Right lobe of liver (tissue), 4 donors: ENCODE data around the gene CUX1.

ENCODE experiments used
- CTCF ChIP-seq, 4 donors: fragments of 200-600 bp in 3 of 4; fragments of 450-650 bp in 1 of 4; IDR thresholded peaks; one replicate each; pipeline versions ENCODE4 v1.5.1 to v1.8.0; 2016 to 2022; ENCODE audit warnings: antibody characterized with exemption in 4 of 4, mild to moderate bottlenecking in 2 of 4
- POLR2A ChIP-seq: fragments of 450-650 bp; IDR thresholded peaks from one replicate; pipeline ENCODE4 v1.6.1; 2017; ENCODE audit warnings: antibody characterized with exemption, mild to moderate bottlenecking
- donor health status: DM: no; HTN: no; CAD: no.
- donor health status: DM: no; HTN: no; CAD: no.
- donor health status: DM: no; HTN: yes; CAD: no.

GRCh38 chr7:101896941-101897340 is 79.5 kb downstream of the CUX1 start:
- TF ChIP-seq CTCF (IDR thresholded peaks at IDR 0.05) (no peak), POLR2A (no peak)
